ELR (cell line): ENCODE data around the gene SAP30L.

ENCODE experiments used
- DNase-seq: peaks from one replicate; pipeline ENCODE4 v3.0.0-alpha.2; 2015; ENCODE audit warnings: low read depth

The SAP30L gene

GRCh38 chr5:154445422-154446194, at the start of gene SAP30L:
Gene SAP30L (plus strand): TSS chr5:154445997. CDS start chr5:154446605, 608 bp downstream.
- DNase-seq = peak; percentile 93

- DNase-seq = no peak
Observed at GRCh38 chr5:154396128-154396527, 49.7 kb upstream of the SAP30L start.

- DNase-seq = no peak
Observed at GRCh38 chr5:154397652-154398406, 48.0 kb upstream of the SAP30L start.

- no peak for DNase-seq
Observed at GRCh38 chr5:154400678-154401077, 45.1 kb upstream of the SAP30L start.

- DNase-seq = no peak
Observed at GRCh38 chr5:154401355-154401754, 44.4 kb upstream of the SAP30L start.

- no peak for DNase-seq
Observed at GRCh38 chr5:154401931-154402330, 43.9 kb upstream of the SAP30L start.

GRCh38 chr5:154402611-154403010, 43.2 kb upstream of the SAP30L start:
- DNase-seq = peak; percentile 14

- peak; percentile 39 for DNase-seq
Observed at GRCh38 chr5:154403234-154403633, 42.6 kb upstream of the SAP30L start.

- no peak for DNase-seq
Observed at GRCh38 chr5:154403776-154404387, 41.9 kb upstream of the SAP30L start.

GRCh38 chr5:154405078-154405792, 40.6 kb upstream of the SAP30L start:
- peak; percentile 88 for DNase-seq

GRCh38 chr5:154406231-154406630, 39.6 kb upstream of the SAP30L start:
- DNase-seq = peak; percentile 24

GRCh38 chr5:154406826-154407225, 39.0 kb upstream of the SAP30L start:
- DNase-seq = no peak

- no peak for DNase-seq
Observed at GRCh38 chr5:154408811-154409210, 37.0 kb upstream of the SAP30L start.

GRCh38 chr5:154409230-154409840, 36.5 kb upstream of the SAP30L start:
- no peak for DNase-seq

GRCh38 chr5:154410008-154410407, 35.8 kb upstream of the SAP30L start:
- DNase-seq = no peak

GRCh38 chr5:154410786-154411185, 35.0 kb upstream of the SAP30L start:
- DNase-seq = no peak

- DNase-seq = no peak
Observed at GRCh38 chr5:154411338-154411737, 34.5 kb upstream of the SAP30L start.

- no peak for DNase-seq
Observed at GRCh38 chr5:154412316-154412715, 33.5 kb upstream of the SAP30L start.

GRCh38 chr5:154412925-154413324, 32.9 kb upstream of the SAP30L start:
- no peak for DNase-seq

- DNase-seq = no peak
Observed at GRCh38 chr5:154415114-154415513, 30.7 kb upstream of the SAP30L start.

- no peak for DNase-seq
Observed at GRCh38 chr5:154418344-154418820, 27.4 kb upstream of the SAP30L start.

- DNase-seq = no peak
Observed at GRCh38 chr5:154419236-154419635, 26.6 kb upstream of the SAP30L start.
